Right kidney (tissue), 1 donor: Measurements from ENCODE around the gene CHST14.

ENCODE experiments used
- DNase-seq: peaks from one replicate; pipeline ENCODE4 v3.0.0-alpha.2; 2016

The CHST14 gene

DNA sequence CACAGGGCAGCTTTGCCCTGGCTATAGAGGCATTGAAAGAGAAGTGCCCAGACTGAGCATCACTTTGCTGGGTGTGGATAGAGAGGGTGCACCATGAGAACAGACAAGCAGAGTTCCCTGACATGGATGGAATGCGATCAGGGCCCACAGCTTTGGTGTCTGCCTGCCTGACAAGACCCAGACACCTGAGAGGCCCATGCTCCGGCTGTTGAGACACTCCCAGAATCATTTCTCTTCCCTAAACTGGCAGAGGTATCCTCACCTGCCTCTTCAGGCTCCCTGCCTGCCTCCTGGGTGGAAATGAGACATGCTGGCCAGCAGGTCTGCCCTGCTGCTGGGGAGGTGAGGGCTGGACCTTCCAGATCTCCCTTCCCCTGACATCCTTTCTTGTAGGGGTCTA lies 10.4 kb upstream of the CHST14 start:
- DNase-seq = no peak

DNA sequence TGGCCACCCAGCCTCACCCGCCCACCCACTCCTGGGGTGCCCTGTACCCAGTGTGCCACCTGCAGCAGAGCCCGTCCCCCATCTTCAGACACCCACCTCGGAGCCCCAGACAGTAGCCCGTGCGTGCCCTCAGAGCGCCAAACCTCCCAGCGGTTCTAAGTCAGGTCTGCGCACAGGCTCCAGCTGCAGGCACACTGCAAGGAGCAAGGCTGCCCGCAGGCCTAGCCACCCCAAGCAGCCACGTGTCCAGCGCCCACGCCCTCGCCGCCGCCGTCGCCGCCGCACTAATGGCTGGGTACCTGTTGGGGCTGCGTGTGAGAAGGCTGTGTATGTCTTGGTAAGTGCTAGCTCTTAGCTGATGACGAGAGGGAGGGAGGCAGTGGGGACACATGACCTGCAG lies 8.8 kb upstream of the CHST14 start:
- DNase-seq = no peak

DNA sequence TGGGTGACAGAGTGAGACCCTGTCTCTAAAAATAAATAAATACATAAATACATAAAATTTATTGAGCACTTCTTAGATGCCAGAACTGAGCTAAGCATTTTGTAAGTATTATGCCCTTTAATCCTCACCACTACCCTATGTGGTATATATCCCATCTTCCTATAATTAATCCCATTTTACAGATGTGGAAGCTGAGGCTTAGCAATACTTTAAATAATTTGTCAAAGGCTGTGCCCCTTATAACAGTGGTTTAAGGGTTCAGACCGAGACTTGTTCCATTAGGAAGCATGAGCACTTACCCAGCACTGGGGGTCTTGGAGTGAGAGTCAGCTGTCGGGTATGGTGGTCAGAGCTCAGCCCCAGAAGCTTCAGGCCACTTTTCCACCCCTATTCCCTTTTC lies 7.5 kb upstream of the CHST14 start:
- no peak for DNase-seq

DNA sequence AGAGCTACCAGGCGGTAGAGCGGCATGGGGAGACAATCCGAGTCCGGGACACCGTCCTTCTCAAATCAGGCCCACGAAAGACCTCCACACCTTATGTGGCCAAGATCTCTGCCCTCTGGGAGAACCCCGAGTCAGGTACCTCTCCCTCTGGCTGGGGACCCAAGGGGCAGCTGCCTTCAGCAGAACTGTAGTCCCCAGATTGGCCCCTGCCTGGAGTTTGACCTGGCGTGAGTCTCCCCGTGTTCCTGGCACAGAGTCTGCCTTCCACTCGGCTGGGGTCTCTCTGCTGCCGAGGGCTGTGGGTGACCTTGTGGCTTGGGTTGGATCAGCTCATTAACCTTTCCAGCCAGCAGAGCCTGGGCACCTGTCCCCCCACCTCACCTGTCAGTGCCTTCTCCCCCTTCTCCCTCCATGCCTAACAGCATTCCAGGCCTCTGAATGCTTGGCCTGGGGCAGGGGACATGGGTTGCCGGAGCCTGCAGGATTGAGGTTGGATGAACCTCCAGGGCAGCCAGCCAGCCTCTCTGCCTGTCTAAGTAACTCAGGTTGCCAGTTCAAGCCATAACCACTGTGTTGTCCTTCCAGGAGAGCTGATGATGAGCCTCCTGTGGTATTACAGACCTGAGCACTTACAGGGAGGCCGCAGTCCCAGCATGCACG lies 6.8 kb upstream of the CHST14 start:
- DNase-seq = no peak

DNA sequence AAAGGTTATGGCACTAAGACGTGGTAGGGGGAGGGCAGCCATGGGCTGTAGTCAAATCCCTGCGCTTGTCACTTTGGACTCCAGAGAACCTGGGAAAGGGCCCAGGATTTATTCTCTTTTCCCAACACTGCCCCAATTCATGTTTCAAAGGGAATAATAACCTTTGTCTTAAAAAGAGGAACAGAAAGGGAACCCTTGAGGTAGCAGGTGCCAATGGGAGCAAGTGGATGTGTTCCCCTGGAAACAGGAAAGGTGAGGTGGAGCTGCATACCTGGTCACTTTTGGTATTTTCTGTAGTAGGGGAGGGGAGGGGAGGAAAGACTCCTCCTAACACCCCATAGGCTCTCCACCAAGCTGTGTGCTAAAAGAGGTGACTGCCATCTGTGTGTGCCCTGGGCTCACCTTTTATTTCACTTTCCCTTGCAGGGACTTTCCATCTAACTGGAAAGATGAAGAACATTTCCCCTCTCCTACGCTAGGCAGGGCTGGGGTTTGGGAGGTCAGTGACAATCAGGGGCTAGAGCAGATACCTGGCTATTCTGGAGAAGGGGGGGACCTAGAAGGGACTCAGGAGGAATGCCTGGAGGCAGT lies 6.1 kb upstream of the CHST14 start:
- no peak for DNase-seq

DNA sequence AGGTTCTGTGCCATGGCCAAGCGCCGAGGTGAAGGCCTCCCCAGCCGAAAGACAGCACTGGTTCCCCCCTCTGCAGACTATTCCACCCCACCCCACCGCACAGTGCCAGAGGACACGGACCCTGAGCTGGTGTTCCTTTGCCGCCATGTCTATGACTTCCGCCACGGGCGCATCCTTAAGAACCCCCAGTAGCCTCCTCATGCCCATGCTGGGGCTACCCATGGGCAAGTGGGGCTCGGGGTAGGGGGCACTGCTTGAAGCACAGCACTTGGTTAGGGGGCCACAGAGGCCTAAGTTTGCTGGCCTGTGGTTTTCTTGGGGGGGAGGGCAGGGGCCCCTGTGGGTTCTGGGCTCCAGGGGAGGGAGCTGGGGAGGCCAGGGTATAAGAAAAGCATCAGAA lies 4.8 kb upstream of the CHST14 start:
- DNase-seq = no peak

DNA sequence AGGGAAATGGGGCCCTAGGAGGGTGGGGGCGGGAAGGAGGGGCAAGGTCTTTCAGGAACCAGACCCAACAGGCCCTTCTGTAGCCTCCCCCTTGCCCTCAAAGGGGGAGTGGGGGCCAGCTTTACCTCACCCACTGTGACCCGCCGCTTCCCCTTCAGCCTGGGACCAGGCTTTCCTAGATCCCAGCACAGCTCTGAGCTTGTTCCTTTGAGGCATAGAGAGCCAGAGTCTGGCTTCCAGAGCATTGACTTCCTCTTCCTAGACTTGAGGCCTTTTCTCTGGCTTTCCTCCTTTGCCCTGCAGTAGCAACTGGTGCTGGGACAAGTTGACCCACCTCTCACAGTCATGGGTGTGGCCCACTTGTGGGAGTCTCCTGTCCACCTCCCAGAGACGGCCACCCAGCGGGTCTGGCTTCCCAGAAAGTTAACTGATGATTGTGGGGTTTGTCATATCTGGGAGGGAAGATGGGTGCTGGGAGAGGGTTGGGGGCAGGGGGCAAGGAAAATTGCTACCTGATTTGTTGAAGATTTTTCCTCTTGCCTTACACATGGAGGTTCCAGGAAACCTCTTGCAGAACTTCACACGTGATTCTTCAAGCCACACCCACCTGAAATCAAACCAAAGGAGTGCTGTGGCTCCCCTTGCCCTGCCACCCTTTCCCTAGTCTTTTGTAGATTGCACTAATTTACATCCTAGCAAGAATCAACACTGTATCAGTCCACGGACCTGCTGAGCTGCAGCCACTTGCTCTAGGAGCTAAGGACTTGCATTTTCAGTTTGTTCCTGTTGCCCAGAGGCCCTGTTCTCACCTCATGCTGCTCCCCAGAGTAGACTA lies 4.1 kb upstream of the CHST14 start:
- no peak for DNase-seq

DNA sequence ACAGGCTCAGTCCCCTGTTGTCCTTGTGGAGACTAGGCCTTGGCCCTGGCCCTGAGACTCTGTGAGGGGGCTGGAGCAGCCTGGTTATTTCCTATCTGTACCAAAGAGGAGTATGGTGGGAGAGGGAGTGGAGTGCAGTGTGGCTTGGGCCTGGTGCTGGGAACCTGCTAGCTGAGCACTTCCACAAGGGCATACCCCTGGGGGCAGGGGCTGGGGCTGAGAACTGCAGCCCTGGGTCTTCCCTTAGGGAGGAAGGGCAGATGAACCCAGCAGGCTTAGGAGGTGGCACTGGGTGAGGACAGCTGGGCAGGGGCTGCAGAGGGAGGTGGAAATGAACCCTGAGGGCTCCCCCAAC lies 3.5 kb upstream of the CHST14 start:
- DNase-seq = no peak

DNA sequence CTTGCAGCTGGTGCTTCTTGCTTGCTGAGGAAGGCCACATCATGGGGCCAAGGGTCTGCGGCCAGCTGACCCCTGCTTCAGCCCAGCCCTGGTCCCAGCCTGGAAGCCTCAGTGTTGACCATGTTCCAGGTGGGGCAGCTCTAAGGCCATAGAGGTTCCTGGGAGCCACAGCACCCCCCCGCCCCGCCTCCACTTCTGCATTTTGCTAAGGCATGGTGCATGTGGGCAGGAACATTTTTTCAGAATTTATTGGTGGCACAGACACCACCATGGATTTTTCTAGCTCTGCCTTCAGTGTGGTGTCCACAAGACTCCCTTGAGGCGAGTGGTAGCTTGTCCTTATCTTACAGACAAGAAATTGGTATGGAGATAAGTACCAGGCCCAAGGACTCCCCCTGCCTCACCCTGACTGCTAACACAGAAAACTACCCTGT lies 1.9 kb upstream of the CHST14 start:
- no peak for DNase-seq

DNA sequence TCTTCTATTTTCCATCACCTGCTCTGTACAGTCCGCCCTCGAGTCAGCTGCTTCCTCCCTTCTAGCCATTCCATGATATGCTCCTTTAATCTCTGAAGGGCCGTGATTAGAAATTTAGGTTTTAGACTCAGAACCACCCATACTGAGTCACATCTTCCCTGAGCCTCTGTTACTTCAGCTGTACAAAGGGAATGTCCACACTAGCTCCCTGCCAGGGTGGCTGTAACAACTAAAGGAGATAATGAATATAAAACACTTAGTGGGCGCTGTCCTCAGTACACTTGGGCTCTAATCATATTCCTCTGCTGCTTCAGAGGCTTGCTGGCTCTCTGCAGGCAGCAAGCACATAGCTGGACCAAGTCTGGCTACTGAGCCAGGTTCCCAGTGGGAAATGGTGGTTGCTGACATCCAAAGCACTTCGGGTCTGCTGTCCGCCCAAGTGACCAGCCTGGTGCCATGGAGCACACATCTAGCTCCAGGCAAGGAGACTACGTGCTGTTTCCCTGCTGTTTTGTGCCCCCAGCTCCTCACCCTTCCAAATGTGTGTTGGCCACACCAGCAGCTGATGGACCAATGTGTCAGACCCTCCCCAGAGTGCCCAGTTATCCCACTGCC lies 901 bp upstream of the CHST14 start:
- no peak for DNase-seq

DNA sequence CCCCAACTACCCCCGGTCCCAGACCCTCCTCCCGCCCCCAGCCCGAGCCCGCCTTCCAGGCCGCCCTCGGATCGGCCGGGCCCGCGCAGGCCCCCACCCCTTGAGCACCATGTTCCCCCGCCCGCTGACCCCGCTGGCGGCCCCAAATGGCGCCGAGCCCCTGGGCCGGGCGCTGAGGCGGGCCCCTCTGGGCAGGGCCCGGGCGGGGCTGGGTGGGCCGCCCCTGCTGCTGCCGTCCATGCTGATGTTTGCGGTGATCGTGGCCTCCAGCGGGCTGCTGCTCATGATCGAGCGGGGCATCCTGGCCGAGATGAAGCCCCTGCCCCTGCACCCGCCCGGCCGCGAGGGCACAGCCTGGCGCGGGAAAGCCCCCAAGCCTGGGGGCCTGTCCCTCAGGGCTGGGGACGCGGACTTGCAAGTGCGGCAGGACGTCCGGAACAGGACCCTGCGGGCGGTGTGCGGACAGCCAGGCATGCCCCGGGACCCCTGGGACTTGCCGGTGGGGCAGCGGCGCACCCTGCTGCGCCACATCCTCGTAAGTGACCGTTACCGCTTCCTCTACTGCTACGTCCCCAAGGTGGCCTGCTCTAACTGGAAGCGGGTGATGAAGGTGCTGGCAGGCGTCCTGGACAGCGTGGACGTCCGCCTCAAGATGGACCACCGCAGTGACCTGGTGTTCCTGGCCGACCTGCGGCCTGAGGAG lies 472 bp downstream of the CHST14 start:
- DNase-seq = peak; percentile 84

DNA sequence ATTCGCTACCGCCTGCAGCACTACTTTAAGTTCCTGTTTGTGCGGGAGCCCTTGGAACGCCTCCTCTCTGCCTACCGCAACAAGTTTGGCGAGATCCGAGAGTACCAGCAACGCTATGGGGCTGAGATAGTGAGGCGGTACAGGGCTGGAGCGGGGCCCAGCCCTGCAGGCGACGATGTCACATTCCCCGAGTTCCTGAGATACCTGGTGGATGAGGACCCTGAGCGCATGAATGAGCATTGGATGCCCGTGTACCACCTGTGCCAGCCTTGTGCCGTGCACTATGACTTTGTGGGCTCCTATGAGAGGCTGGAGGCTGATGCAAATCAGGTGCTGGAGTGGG lies 995 bp downstream of the CHST14 start:
- no peak for DNase-seq

DNA sequence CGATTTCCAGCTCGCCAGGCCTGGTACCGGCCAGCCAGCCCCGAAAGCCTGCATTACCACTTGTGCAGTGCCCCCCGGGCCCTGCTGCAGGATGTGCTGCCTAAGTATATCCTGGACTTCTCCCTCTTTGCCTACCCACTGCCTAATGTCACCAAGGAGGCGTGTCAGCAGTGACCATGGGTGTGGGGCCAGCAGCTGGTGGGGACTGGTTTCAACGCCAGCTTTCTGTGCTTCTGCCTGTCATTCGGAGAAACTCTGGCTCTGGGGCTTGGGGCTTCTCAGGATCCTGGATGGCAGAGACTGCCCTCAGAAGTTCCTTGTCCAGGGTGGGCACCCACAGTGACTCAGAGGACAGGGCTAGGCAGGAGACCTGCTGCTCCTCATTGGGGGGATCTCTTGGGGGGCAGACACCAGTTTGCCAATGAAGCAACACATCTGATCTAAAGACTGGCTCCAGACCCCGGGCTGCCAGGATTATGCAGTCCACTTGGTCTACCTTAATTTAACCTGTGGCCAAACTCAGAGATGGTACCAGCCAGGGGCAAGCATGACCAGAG lies 1.5 kb downstream of the CHST14 start:
- DNase-seq = no peak

DNA sequence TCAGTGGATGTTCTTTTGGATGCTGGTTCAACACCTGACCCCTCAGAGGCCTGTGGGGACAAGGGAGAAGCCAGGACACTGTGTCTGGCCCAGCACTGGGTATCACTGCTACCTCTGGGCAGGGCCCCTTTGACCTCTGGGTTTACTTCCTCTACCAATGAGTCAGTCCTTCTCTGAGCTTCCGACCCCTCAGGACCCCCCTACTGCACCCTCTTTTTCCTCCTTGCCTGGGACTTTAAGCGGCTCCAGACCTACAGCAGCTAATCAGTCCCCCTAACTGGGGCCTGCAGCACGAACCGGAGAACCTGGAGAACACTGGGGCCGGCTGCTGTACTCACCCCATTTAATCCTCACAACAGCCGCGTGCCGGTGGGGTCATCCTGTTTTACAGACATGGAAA lies 3.8 kb downstream of the CHST14 start:
- DNase-seq = no peak

DNA sequence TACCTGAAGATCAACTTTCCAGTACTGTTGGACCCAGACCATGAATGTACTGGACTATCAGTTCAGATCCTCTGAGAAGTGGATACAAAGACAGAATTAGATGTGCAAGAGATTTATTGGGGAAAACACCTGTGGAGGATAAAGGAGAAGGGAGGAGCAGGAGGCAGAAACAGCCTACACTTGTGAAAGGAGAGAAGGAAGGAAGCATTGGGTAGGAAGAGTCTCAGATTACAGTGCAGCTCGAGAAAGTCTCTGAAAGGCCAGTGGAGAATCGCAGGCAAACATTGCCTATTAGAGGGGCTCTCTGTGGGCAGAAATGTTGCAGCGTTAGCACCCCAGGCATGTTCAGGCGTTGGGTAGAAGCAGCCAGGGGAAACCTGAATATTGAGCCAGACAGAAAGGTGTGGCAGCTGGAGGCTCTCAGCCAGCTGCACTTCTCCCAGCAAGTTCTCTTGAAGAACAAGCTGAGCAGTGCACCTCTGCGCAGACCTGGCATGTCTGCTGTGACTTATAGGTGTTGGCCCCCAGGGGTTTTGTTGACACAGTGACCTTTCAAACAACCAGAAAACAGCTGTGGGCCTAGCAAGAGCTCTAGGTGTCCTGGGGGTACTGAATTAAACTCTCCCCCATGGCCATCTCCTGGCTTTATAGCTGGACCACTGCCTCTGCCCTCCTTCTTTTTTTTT lies 7.0 kb downstream of the CHST14 start:
- no peak for DNase-seq

DNA sequence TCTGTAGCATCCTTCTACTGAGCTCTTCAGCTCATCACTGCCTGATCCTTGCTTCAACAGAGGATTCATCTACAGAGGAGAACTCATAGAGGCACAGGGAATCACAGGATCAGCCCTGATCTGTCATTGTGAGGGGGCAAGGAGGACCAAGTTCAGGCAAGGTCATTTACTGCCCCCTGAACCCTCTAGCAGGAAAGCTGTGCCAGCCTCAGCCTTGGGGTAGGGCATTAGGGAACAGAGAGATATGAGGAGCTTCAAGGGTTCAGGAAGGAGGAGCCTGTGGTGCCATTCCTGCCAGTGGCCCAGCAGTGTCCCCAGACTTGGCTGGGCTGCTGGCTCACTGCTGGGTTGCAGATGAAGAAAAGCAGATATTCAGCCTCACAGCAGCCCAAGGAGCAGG lies 8.2 kb downstream of the CHST14 start:
- no peak for DNase-seq

DNA sequence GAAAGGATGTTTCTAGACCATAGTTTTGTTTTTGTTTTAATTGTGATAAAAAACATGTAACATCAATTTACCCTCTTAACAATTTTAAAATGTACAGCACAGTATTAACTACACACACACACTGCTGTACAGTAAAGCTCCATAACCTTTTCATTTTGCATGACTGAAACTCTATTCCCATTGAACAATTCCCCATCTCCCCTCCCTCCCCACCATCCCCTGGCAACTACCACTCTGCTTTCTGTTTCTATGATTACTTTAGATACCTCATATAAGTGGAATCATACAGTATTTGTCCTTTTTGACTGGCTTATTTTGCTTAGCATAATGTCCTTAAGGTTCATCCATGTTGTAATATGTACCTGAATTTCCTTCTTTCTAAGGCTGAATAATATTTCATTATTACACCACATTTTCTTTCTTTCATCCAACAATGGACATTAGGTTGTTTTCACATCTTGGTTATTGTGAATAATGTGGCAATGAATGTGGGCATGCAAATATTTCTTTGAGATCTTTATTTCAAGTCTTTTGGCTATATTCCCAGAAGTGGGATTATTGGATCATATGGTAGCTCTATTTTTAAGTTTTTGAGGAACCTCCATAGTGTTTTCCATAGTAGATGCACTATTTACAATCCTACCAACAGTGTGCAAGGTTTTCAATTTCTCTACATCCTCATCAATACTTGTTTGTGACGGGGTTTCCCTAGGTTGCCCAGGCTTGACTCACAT lies 10.7 kb downstream of the CHST14 start:
- no peak for DNase-seq

DNA sequence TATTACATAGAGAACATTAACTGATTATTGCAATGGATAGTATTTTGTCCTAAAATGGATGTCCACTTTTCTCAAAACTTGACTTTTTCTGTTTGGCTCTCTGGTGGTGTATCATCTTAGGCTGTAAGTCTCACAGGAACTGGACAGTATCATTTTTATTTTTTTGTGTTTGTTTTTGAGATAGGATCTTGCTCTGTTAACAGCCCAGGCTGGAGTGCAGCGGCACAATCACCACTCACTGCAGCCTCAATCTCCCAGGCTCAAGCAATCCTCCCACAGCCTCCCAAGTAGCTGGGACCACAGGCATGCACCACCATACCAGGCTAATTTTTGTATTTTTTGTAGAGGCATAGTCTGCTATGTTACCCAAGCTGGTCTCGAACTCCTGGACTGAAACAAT lies 13.1 kb downstream of the CHST14 start:
- no peak for DNase-seq

DNA sequence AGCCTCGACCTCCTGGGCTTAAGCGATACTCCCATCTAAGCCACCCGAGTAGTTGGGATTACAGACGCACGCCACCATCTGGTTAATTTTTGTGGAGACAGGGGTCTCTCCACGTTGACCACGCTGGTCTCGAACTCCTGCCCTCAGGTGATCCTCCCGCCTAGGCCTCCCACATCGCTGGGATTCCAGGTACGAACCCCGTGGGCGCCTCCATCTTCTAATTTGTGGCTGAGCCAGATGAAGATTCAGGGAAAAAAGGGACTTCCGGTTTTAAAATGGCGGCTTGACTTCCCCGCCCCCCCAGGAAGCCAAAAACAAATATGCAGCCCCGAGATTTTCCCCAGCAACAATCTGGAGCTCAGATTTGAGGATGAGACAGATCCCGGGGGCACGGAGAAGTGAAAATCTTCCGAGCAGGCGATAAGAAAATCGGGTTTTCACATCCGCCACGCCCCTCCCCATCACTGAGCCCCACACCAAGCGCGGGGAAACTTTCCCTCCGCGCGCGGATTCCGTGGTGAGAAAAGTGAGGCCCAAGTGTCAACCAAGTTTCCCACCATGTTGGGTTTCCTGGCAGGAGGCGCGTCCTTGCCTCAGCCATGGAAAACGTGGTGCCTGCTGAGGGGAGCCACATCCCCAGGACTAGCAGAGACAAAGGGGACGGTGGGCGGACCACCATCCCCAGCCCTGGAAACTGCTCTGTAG lies 15.4 kb downstream of the CHST14 start:
- DNase-seq = no peak
